ENCODE results near the gene PNMA8A. TPM values are rescaled to one million over a fixed set of nuclear protein-coding genes. Genes with fewer than 3 reads are reported as not detected.

The PNMA8A gene
- total and polyA plus RNA-seq, 7 experiments from 2014 or later, result 0.62 to 0.86 TPM; not detected in 5

- POLR2A ChIA-PET, result interaction anchor here (1.1 to 1.4 kb wide), 2 partner anchors 8 to 24 kb away, joined by 4 to 6 read pairs; no protein-coding TSS in a partner anchor
Measured at GRCh38 chr19:46514589-46515289, 43.4 kb upstream of the PNMA8A start.

GRCh38 chr19:46513461-46514236 lies 42.3 kb upstream of the PNMA8A start:
- Mint-ChIP-seq H3K27me3 (peaks cover 0 to 30% (median 13%) of the 10 kb centered on the region in 5 donors), H3K4me1 (peaks cover 8 to 33% (median 29%) of the 10 kb centered on the region in 7 donors), H3K4me3 (no peak overlapping the region), H3K36me3 (no peaks in the 10 kb centered on the region), H3K27ac (peak overlapping the region in 2 of 9 donors; percentile 32 to 64), H3K9me3 (peaks cover 0 to 5% (median 0%) of the 10 kb centered on the region in 11 donors)
- Histone ChIP-seq H3K9me3 (ENCODE audit: control insufficient read depth in 2 of 3, low read length in 3 of 3) (no peaks in the 10 kb centered on the region), H3K27ac (ENCODE audit: low read depth, low read length) (no peak overlapping the region), H3K36me3 (ENCODE audit: control insufficient read depth in 2 of 3, insufficient read depth in 3 of 3, low read length in 3 of 3) (no peaks in the 10 kb centered on the region), H3K4me1 (ENCODE audit: control insufficient read depth in 2 of 2, insufficient read depth in 2 of 2, low read length in 2 of 2) (peaks cover 5 to 22% of the 10 kb centered on the region in 2 donors), H3K27me3 (ENCODE audit: control insufficient read depth in 2 of 2, insufficient read depth in 2 of 2, low read length in 2 of 2) (no peaks in the 10 kb centered on the region), H3K4me3 (ENCODE audit: low read length) (no peak overlapping the region)
- DNase-seq, result peak in 8 of 9 donors; percentile 59 to 86 (median 72)
- intact Hi-C loops (cut with micrococcal nuclease), result loop anchor here (1.0 to 2.0 kb wide), 5 partner anchors 24 to 119 kb away; no protein-coding TSS in a partner anchor
- CTCF ChIA-PET, result interaction anchor here (0.6 to 16.0 kb wide), 9 partner anchors 8 to 136 kb away, joined by 3 to 241 read pairs (median 7); no protein-coding TSS in a partner anchor
- POLR2A ChIA-PET, result interaction anchor here (1.1 to 1.4 kb wide), 2 partner anchors 9 to 25 kb away, joined by 4 to 6 read pairs; no protein-coding TSS in a partner anchor
- ATAC-seq, result peak; percentile 89

More at GRCh38 chr19:46514589-46515289, 43.4 kb upstream of the PNMA8A start:
- Mint-ChIP-seq H3K4me1 (peaks cover 13 to 44% (median 38%) of the 10 kb centered on the region in 7 donors), H3K4me3 (peak overlapping the region in 2 of 10 donors; percentile 11 to 76), H3K36me3 (no peaks in the 10 kb centered on the region), H3K9me3 (peaks cover 0 to 5% (median 0%) of the 10 kb centered on the region in 11 donors), H3K27ac (peak overlapping the region in 6 of 9 donors; percentile 25 to 76 (median 58)), H3K27me3 (peaks cover 0 to 25% (median 9%) of the 10 kb centered on the region in 5 donors)
- Histone ChIP-seq H3K36me3 (ENCODE audit: control insufficient read depth in 2 of 3, insufficient read depth in 3 of 3, low read length in 3 of 3) (no peaks in the 10 kb centered on the region), H3K9me3 (ENCODE audit: control insufficient read depth in 2 of 3, low read length in 3 of 3) (no peaks in the 10 kb centered on the region), H3K4me1 (ENCODE audit: control insufficient read depth in 2 of 2, insufficient read depth in 2 of 2, low read length in 2 of 2) (peaks cover 5 to 33% of the 10 kb centered on the region in 2 donors), H3K27ac (ENCODE audit: low read depth, low read length) (no peak overlapping the region), H3K4me3 (ENCODE audit: low read length) (no peak overlapping the region), H3K27me3 (ENCODE audit: control insufficient read depth in 2 of 2, insufficient read depth in 2 of 2, low read length in 2 of 2) (no peaks in the 10 kb centered on the region)
- DNase-seq (no peak), ATAC-seq (no peak)
- intact Hi-C loops (cut with micrococcal nuclease), result loop anchor here in 1 of 2 donors (1.0 kb wide), 2 partner anchors 15 to 23 kb away; no protein-coding TSS in a partner anchor
- CTCF ChIA-PET, result interaction anchor here (0.9 to 16.0 kb wide), 8 partner anchors 7 to 137 kb away, joined by 3 to 241 read pairs (median 11); no protein-coding TSS in a partner anchor

- H3K27ac Mint-ChIP-seq, result no peak overlapping the region
- peaks cover 0 to 5% (median 0%) of the 10 kb centered on the region in 11 donors for H3K9me3 Mint-ChIP-seq
- H3K36me3 Mint-ChIP-seq, result no peaks in the 10 kb centered on the region
- H3K4me1 Mint-ChIP-seq, result peaks cover 8 to 20% (median 14%) of the 10 kb centered on the region in 7 donors
- ATAC-seq (no peak), DNase-seq (no peak)
- no peaks in the 10 kb centered on the region for H3K27me3 ChIP-seq (ENCODE audit: control insufficient read depth in 2 of 2, insufficient read depth in 2 of 2, low read length in 2 of 2)
- no peak overlapping the region for H3K27ac ChIP-seq (ENCODE audit: low read depth, low read length)
- H3K4me3 ChIP-seq (ENCODE audit: low read length), result no peak overlapping the region
- peaks cover 5 to 20% of the 10 kb centered on the region in 2 donors for H3K4me1 ChIP-seq (ENCODE audit: control insufficient read depth in 2 of 2, insufficient read depth in 2 of 2, low read length in 2 of 2)
- ChIA-PET CTCF (interaction anchor here (0.6 to 16.0 kb wide), 10 partner anchors 9 to 117 kb away, joined by 3 to 241 read pairs (median 5); no protein-coding TSS in a partner anchor), POLR2A (interaction anchor here (0.6 to 1.1 kb wide), 2 partner anchors 9 to 1299 kb away, joined by 3 read pairs; no protein-coding TSS in a partner anchor)
- no peak overlapping the region for H3K4me3 Mint-ChIP-seq
- H3K36me3 ChIP-seq (ENCODE audit: control insufficient read depth in 2 of 3, insufficient read depth in 3 of 3, low read length in 3 of 3), result no peaks in the 10 kb centered on the region
- H3K9me3 ChIP-seq (ENCODE audit: control insufficient read depth in 2 of 3, low read length in 3 of 3), result no peaks in the 10 kb centered on the region
- intact Hi-C loops (cut with micrococcal nuclease), result no loop called here
- peaks cover 0 to 44% (median 18%) of the 10 kb centered on the region in 5 donors for H3K27me3 Mint-ChIP-seq
Measured at GRCh38 chr19:46511237-46511636, 39.9 kb upstream of the PNMA8A start.

- Mint-ChIP-seq H3K36me3 (no peaks in the 10 kb centered on the region), H3K9me3 (peaks cover 0 to 5% (median 0%) of the 10 kb centered on the region in 11 donors), H3K27ac (peak overlapping the region in 1 of 9 donors; percentile 7), H3K4me3 (no peak overlapping the region), H3K27me3 (peaks cover 0 to 44% (median 10%) of the 10 kb centered on the region in 5 donors), H3K4me1 (peaks cover 0 to under 1% (median 0%) of the 10 kb centered on the region in 7 donors)
- peaks cover 0 to under 1% of the 10 kb centered on the region in 2 donors for H3K4me1 ChIP-seq (ENCODE audit: control insufficient read depth in 2 of 2, insufficient read depth in 2 of 2, low read length in 2 of 2)
- ATAC-seq, result no peak
- no peaks in the 10 kb centered on the region for H3K9me3 ChIP-seq (ENCODE audit: control insufficient read depth in 2 of 3, low read length in 3 of 3)
- H3K27ac ChIP-seq (ENCODE audit: low read depth, low read length), result no peak overlapping the region
- H3K27me3 ChIP-seq (ENCODE audit: control insufficient read depth in 2 of 2, insufficient read depth in 2 of 2, low read length in 2 of 2), result no peaks in the 10 kb centered on the region
- POLR2A ChIA-PET, result interaction anchor here (1.1 kb wide), 1 partner anchor 9 kb away, joined by 3 read pairs; no protein-coding TSS in a partner anchor
- no peak for DNase-seq
- H3K36me3 ChIP-seq (ENCODE audit: control insufficient read depth in 2 of 3, insufficient read depth in 3 of 3, low read length in 3 of 3), result no peaks in the 10 kb centered on the region
- CTCF ChIA-PET, result interaction anchor here (0.7 kb wide), 1 partner anchor 92 kb away, joined by 3 read pairs; no protein-coding TSS in a partner anchor
- H3K4me3 ChIP-seq (ENCODE audit: low read length), result no peak overlapping the region
- intact Hi-C loops (cut with micrococcal nuclease), result no loop called here
Measured at GRCh38 chr19:46508206-46508605, 36.8 kb upstream of the PNMA8A start.

GRCh38 chr19:46503848-46504453 lies 32.6 kb upstream of the PNMA8A start:
- no peaks in the 10 kb centered on the region for H3K36me3 Mint-ChIP-seq
- Histone ChIP-seq H3K4me1 (ENCODE audit: control insufficient read depth in 2 of 2, insufficient read depth in 2 of 2, low read length in 2 of 2) (no peaks in the 10 kb centered on the region), H3K36me3 (ENCODE audit: control insufficient read depth in 2 of 3, insufficient read depth in 3 of 3, low read length in 3 of 3) (no peaks in the 10 kb centered on the region), H3K27me3 (ENCODE audit: control insufficient read depth in 2 of 2, insufficient read depth in 2 of 2, low read length in 2 of 2) (no peaks in the 10 kb centered on the region), H3K4me3 (ENCODE audit: low read length) (no peak overlapping the region), H3K9me3 (ENCODE audit: control insufficient read depth in 2 of 3, low read length in 3 of 3) (no peaks in the 10 kb centered on the region), H3K27ac (ENCODE audit: low read depth, low read length) (no peak overlapping the region)
- intact Hi-C loops (cut with micrococcal nuclease), result no loop called here
- H3K9me3 Mint-ChIP-seq, result no peaks in the 10 kb centered on the region
- peaks cover 0 to 3% (median 1%) of the 10 kb centered on the region in 7 donors for H3K4me1 Mint-ChIP-seq
- peak overlapping the region in 2 of 9 donors; percentile 1 to 52 for H3K27ac Mint-ChIP-seq
- ATAC-seq (no peak), DNase-seq (no peak)
- CTCF ChIA-PET, result interaction anchor here (1.2 kb wide), 1 partner anchor 17 kb away, joined by 3 read pairs; no protein-coding TSS in a partner anchor
- POLR2A ChIA-PET, result no interaction called here
- H3K27me3 Mint-ChIP-seq, result peaks cover 7 to 45% (median 14%) of the 10 kb centered on the region in 5 donors
- no peak overlapping the region for H3K4me3 Mint-ChIP-seq

GRCh38 chr19:46502891-46503290 lies 31.5 kb upstream of the PNMA8A start:
- Mint-ChIP-seq H3K27ac (no peak overlapping the region), H3K27me3 (peaks cover 9 to 47% (median 16%) of the 10 kb centered on the region in 5 donors), H3K4me3 (no peak overlapping the region), H3K4me1 (peaks cover 0 to 5% (median 2%) of the 10 kb centered on the region in 7 donors), H3K9me3 (no peaks in the 10 kb centered on the region), H3K36me3 (no peaks in the 10 kb centered on the region)
- ATAC-seq (no peak), DNase-seq (no peak)
- H3K9me3 ChIP-seq (ENCODE audit: control insufficient read depth in 2 of 3, low read length in 3 of 3), result no peaks in the 10 kb centered on the region
- ChIA-PET CTCF (interaction anchor here (1.2 kb wide), 1 partner anchor 9 kb away, joined by 3 read pairs; no protein-coding TSS in a partner anchor), POLR2A (no interaction called here)
- intact Hi-C loops (cut with micrococcal nuclease), result no loop called here
- H3K4me3 ChIP-seq (ENCODE audit: low read length), result no peak overlapping the region
- H3K36me3 ChIP-seq (ENCODE audit: control insufficient read depth in 2 of 3, insufficient read depth in 3 of 3, low read length in 3 of 3), result no peaks in the 10 kb centered on the region
- H3K27ac ChIP-seq (ENCODE audit: low read depth, low read length), result no peak overlapping the region
- no peaks in the 10 kb centered on the region for H3K27me3 ChIP-seq (ENCODE audit: control insufficient read depth in 2 of 2, insufficient read depth in 2 of 2, low read length in 2 of 2)
- H3K4me1 ChIP-seq (ENCODE audit: control insufficient read depth in 2 of 2, insufficient read depth in 2 of 2, low read length in 2 of 2), result no peaks in the 10 kb centered on the region

All from naive thymus-derived CD4-positive, alpha-beta T cell (primary cell).